Suprapubic skin (tissue), 4 donors: Measurements from ENCODE around the gene CCL5. TPM values are rescaled to one million over a fixed set of nuclear protein-coding genes. Genes with fewer than 3 reads are reported as not detected.
A peak's percentile ranks its signal among the peaks of the same experiment; 100 is the strongest.

ENCODE experiments used
- DNase-seq, 2 donors: peaks; one replicate each; pipeline ENCODE4 v3.0.0-alpha.2; 2019; ENCODE audit warnings: low spot score in 2 of 2
- H3K27ac ChIP-seq: fragments of 200-600 bp; sonication (generic); one replicate; pipeline ENCODE4 v1.5.1; 2019
- H3K27me3 ChIP-seq: fragments of 200-600 bp; sonication (generic); one replicate; pipeline ENCODE4 v1.5.1; 2019
- H3K36me3 ChIP-seq: fragments of 200-600 bp; sonication (generic); one replicate; pipeline ENCODE4 v1.5.1; 2019
- H3K4me1 ChIP-seq: fragments of 200-600 bp; sonication (generic); one replicate; pipeline ENCODE4 v1.5.1; 2019
- H3K4me3 ChIP-seq: fragments of 200-600 bp; sonication (generic); one replicate; pipeline ENCODE4 v1.5.1; 2019; ENCODE audit warnings: mild to moderate bottlenecking
- H3K9me3 ChIP-seq: fragments of 200-600 bp; sonication (generic); one replicate; pipeline ENCODE4 v1.5.1; 2019
- EP300 ChIP-seq: sonication (generic); formaldehyde crosslinking; IDR thresholded peaks from one replicate; pipeline ENCODE4 v1.6.1; 2017; ENCODE audit warnings: antibody characterized with exemption
- POLR2A ChIP-seq, 2 donors: fragments of 450-650 bp; IDR thresholded peaks; one replicate each; pipeline ENCODE4 v1.6.1; 2017; ENCODE audit warnings: antibody characterized with exemption in 2 of 2, mild to moderate bottlenecking in 2 of 2, moderate library complexity in 2 of 2
- POLR2AphosphoS5 ChIP-seq, 3 donors: sonication (generic); formaldehyde crosslinking; IDR thresholded peaks; one replicate each; pipeline ENCODE4 v1.6.1; 2017; ENCODE audit warnings: antibody characterized with exemption in 3 of 3
- WGBS: methylation state at CpG from one replicate; pipeline ENCODE4 v1.1.5; 2018; 5-methylcytosine and 5-hydroxymethylcytosine counted together
- total RNA-seq, 4 donors: library from RNA; depleted of rRNA; stranded (reverse); fragments of >200 nt; gene quantifications; one replicate each; pipeline ENCODE4 v1.1.0, GENCODE V29; 2016
- TF ChIP-seq, protein P1 (sequence below), 2 donors: fragments of 200-600 bp in 1 of 2; fragments of 450-650 bp in 1 of 2; sonication (generic) in 1 of 2; IDR thresholded peaks; one replicate each; pipeline ENCODE4 v1.5.1; 2016 to 2019; ENCODE audit warnings: antibody characterized with exemption in 2 of 2, mild to moderate bottlenecking in 1 of 2, moderate library complexity in 1 of 2

The CCL5 gene
- total RNA-seq, 4 donors from 2014 or later, result 0.79 to 2.3 (median 1.4) TPM; not detected in 1

DNA sequence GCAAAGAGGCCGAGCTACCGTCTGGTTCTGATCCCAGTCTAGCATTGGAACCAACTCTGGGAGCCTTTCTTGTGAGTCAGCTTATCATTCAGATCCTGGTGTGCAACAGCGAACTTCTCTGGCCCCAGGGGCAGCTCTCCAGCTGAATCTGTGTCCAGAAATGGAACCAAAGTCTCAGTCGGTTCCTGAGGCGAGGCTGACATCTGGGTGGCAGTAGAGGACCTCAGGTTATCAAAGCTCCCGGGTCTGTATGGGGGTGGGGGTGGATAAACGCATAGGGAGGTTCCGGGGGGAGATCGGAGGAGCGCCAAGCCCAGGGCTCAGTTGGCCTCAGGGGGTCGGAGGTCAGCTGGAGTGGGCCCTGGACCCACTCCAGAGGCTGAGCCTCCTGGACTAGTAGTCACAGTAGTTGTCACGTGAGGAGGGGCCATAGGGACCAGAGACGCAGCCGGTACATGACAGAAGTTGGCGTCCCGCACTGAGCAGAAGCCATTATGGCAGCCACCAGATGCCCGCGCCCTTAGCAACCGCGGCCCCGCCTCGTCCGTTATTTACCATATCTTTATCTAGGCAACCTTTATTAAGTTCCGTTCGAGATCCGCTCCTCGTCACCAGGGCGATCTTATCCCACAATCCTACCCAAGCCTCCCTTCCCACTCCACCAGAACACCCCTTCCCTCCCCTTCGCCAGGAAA is 37.5 kb upstream of the CCL5 start:
- Histone ChIP-seq H3K27ac (no peak overlapping the region), H3K4me3 (no peak overlapping the region), H3K27me3 (no peaks in the 10 kb centered on the region), H3K9me3 (no peaks in the 10 kb centered on the region), H3K36me3 (no peaks in the 10 kb centered on the region), H3K4me1 (no peaks in the 10 kb centered on the region)
- WGBS, result 91% methylated on average over 29 of the region's 29 CpGs
- TF ChIP-seq EP300 (no peak), POLR2AphosphoS5 (IDR thresholded peaks at IDR 0.05) (no peak), POLR2A (IDR thresholded peaks at IDR 0.05) (no peak)
- TF ChIP-seq, protein P1, sequence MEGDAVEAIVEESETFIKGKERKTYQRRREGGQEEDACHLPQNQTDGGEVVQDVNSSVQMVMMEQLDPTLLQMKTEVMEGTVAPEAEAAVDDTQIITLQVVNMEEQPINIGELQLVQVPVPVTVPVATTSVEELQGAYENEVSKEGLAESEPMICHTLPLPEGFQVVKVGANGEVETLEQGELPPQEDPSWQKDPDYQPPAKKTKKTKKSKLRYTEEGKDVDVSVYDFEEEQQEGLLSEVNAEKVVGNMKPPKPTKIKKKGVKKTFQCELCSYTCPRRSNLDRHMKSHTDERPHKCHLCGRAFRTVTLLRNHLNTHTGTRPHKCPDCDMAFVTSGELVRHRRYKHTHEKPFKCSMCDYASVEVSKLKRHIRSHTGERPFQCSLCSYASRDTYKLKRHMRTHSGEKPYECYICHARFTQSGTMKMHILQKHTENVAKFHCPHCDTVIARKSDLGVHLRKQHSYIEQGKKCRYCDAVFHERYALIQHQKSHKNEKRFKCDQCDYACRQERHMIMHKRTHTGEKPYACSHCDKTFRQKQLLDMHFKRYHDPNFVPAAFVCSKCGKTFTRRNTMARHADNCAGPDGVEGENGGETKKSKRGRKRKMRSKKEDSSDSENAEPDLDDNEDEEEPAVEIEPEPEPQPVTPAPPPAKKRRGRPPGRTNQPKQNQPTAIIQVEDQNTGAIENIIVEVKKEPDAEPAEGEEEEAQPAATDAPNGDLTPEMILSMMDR (IDR thresholded peaks at IDR 0.05), result no peak
- no peak for DNase-seq

DNA sequence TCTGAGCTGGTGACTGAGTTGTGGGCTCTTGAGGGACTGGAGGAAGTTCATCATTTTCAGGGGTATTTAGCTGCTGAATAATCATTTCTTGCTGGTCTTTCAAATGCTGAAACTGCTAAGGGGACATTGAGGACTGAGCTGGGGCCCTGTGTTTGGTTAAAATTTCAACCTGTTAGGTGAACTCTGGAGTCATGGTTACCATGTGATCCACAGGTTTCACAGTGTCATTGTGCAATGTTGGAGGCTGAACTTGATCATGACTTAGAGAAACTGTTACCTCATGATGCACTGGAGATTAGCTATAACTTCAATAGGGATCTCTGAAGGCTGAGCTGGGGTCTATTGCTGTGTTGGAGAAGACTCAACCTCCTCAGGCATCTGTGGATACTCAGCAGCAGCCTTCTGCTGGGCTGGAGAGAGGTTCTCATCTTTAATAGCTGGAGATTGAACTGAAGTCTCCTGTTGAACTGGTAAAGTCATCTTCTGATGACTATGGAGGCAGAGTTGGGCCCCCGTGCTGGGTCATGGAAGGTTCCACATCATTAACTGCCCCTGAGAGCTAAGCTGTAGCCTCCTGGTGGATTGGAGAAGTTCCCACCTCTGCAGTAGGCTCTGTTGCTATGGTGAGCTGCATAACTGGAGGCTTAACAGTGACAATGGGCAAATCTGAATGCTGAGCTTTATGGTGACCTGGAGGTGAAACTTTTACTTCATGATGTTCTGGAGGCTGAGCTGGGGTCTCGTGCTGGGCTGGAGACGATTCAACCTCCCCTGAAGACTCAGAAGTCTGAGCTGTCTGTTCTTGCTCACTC is 35.2 kb upstream of the CCL5 start:
- TF ChIP-seq POLR2A (IDR thresholded peaks at IDR 0.05), result no peak
- TF ChIP-seq POLR2AphosphoS5 (IDR thresholded peaks at IDR 0.05), result no peak
- TF ChIP-seq, protein P1 (IDR thresholded peaks at IDR 0.05), result no peak
- no peak for TF ChIP-seq EP300
- H3K4me1 ChIP-seq, result no peaks in the 10 kb centered on the region
- H3K27me3 ChIP-seq, result no peaks in the 10 kb centered on the region
- DNase-seq, result no peak
- H3K4me3 ChIP-seq, result no peak overlapping the region
- H3K9me3 ChIP-seq, result no peaks in the 10 kb centered on the region
- no peaks in the 10 kb centered on the region for H3K36me3 ChIP-seq
- 93% methylated on average over 3 of the region's 3 CpGs for WGBS
- H3K27ac ChIP-seq, result no peak overlapping the region

DNA sequence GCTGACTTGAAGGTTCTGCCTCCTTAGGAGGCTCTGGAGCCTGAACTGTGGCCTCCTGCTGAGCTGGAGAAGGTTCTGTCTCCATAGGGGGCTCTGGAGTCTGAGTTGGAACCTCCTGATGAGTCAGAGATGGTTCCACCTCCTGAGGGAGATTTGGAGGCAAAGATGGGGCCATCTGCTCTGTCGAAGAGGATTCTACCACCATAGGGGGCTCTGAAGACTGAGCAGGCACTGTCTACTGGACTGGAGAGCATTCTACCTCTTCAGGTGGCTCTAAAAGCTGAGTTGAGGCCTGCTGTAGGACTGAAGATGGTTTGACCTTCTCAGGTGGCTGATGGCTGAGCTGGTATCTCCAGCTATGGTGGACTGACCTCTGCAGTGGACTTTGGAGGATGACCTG is 34.2 kb upstream of the CCL5 start:
- TF ChIP-seq EP300 (no peak), POLR2A (IDR thresholded peaks at IDR 0.05) (no peak), POLR2AphosphoS5 (IDR thresholded peaks at IDR 0.05) (no peak)
- TF ChIP-seq, protein P1 (IDR thresholded peaks at IDR 0.05), result no peak
- H3K4me3 ChIP-seq, result no peak overlapping the region
- no CpG with 5 or more reads among the region's 1 CpG for WGBS
- H3K27me3 ChIP-seq, result no peaks in the 10 kb centered on the region
- no peaks in the 10 kb centered on the region for H3K9me3 ChIP-seq
- peak in 1 of 2 donors; percentile 12 for DNase-seq
- no peak overlapping the region for H3K27ac ChIP-seq
- H3K4me1 ChIP-seq, result no peaks in the 10 kb centered on the region
- no peaks in the 10 kb centered on the region for H3K36me3 ChIP-seq

DNA sequence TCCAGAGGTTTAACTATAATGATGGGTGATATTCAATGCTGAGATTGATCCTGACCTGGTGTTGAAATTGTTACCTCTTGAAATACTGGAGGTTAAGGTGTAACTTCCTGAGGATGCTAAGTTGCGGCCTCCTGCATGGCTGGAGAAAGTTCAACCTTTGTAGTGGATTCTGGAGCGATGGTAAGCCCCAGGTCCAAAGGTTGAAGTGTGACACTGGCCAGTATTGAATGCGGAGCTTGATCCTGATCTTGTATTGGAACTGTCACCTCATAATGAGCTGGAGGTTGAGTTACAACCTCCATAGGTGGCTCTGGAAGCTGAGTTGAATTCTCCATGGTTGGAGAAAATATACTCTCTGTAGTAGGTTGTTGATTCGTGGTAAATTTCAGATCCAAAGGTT is 33.4 kb upstream of the CCL5 start:
- Histone ChIP-seq H3K27ac (no peak overlapping the region), H3K27me3 (no peaks in the 10 kb centered on the region), H3K4me3 (no peak overlapping the region), H3K4me1 (no peaks in the 10 kb centered on the region), H3K36me3 (no peaks in the 10 kb centered on the region), H3K9me3 (no peaks in the 10 kb centered on the region)
- TF ChIP-seq, protein P1 (IDR thresholded peaks at IDR 0.05), result no peak
- TF ChIP-seq POLR2A (IDR thresholded peaks at IDR 0.05) (no peak), EP300 (no peak), POLR2AphosphoS5 (IDR thresholded peaks at IDR 0.05) (no peak)
- WGBS, result 79% methylated on average over 4 of the region's 4 CpGs
- no peak for DNase-seq

DNA sequence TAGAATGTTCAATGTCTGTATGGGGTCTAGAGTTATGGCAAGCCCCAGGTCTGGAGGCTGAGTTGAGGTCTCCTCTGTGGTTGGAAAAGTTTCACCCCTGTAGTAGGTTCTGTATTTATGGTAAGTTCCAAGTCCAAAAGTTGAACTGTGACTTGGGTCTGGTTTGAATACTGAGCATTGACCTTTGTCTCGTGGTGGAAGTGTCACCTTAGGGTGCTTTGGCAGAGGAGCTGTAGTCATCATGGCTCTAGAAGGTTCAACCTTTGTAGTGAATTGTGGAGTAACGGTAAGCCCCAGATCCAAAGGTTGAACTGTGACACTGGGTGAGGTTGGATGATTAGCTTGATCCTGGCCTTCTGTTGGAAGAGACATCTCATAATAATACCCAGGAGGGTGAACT is 32.8 kb upstream of the CCL5 start:
- 95% methylated on average over 2 of the region's 2 CpGs for WGBS
- no peaks in the 10 kb centered on the region for H3K36me3 ChIP-seq
- no peaks in the 10 kb centered on the region for H3K9me3 ChIP-seq
- H3K4me1 ChIP-seq, result no peaks in the 10 kb centered on the region
- DNase-seq, result no peak
- H3K4me3 ChIP-seq, result no peak overlapping the region
- H3K27ac ChIP-seq, result no peak overlapping the region
- TF ChIP-seq POLR2A (IDR thresholded peaks at IDR 0.05), result no peak
- TF ChIP-seq, protein P1 (IDR thresholded peaks at IDR 0.05), result no peak
- no peak for TF ChIP-seq POLR2AphosphoS5 (IDR thresholded peaks at IDR 0.05)
- no peak for TF ChIP-seq EP300
- no peaks in the 10 kb centered on the region for H3K27me3 ChIP-seq
